NCI-H510A treated with DMSO at 0.1 percent for 48 hours (cell line): ENCODE data around the gene NLGN4Y.

Experiments used
- DNase-seq: peaks from one replicate; lab custom pipeline; 2025; lab: John Stamatoyannopoulos, UW

The NLGN4Y gene

DNA sequence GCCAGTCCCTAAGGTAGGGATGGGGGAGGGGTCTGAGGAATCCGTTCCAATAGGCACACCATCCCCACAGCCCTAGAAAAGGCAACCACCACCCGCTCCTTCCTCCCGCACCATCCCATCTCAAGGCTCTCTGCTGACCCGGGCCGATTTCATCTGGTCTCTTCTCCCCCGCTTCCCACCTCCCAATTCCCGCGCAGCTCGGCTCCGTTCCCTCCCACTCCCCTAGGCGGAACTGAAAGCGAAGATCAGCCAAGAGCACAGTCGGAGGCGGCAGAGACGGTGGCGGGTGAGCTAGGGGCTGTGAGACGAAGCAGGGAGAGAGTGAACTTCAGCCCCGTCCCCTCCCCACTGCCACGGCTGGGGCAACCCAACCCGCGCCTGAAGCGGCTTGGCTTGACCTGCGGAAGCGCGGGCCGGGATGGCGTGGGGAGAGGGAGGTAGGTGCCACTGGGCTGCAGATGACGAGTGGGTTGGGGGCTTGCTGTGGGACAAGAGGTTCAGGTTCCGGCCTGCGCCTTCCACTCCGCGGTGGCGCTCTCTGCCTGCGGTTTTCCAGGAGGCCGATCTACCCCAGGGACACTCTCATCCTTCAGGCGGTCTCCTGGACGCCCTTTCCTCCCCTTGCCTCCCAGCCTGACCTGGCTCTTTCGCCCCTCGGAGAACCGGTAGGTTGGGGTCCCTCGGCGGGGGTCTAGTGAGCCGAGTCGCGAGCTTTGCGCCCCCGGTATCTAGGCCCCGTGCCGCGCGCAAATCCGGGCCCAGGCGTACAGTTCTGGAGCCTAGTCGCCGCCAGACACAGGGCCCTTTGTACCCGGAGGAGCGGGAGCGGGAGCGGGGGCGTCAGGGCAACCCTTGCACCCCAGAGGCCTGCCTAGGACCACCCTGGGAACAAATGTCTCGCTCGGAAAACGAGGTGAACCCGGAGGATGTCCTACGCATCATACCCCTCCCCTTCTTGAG lies at the start of gene NLGN4Y:
Gene NLGN4Y, plus strand, starts transcription at position 258 of the 960 bp plus-strand sequence. CDS start 97,591 bp downstream, outside the sequence.
- no peak for DNase-seq

DNA sequence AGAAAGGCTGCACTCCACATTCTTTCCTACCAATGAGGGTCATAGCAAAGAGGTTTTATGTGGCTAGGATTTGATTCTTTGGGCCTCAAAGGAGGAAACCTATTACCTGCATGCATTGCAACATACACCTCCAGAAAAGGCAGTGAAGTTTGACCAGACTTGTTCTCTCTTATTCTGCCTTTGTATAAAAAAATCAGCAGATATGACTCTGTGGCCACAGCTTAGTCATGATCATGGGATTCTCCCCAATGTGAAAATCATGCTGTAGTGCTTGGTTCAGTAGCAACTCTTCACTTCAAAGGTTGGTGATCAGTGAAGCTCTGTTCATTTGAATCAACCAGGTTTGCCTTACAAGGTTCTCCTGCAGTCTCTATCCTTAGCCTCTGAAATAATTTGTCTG lies 38.4 kb upstream of the NLGN4Y start:
- DNase-seq = no peak

DNA sequence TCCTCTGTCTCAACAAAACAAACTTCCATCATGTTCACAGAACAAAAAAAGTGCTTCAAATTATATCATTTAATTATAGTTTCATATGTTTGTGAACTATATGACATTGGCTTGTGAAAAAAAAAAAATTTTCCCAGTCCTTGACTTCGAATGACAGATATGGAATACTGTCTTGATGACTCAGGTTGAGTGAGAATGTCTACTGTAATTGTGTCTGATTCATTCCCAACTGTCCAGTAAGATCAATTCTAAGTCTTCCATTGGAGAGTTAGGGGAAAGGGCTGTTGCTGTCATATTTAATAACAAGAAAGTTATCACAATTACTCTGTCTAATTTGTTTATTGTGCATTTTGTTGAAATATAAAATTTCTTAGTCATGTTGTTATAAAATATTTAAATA lies 34.1 kb upstream of the NLGN4Y start:
- no peak for DNase-seq

DNA sequence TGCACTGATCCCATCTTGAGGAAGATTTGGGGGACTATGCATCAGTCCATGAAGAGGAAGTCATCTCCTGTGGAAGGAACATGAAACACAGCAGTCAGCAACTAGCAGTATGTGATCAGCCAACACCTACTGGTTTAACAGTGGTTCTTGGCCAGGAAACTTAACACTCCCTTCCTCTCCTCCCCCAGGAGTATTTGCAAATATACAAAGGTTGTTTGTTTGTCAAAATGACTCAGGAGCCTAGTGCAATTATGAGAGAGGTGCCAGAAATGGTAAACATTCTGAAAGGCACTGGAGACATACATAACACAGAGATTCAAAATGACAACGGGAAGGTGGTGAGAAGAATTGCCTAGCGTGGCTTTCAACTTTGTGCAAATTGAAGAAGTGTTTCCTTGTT lies 26.3 kb upstream of the NLGN4Y start:
- DNase-seq = no peak

DNA sequence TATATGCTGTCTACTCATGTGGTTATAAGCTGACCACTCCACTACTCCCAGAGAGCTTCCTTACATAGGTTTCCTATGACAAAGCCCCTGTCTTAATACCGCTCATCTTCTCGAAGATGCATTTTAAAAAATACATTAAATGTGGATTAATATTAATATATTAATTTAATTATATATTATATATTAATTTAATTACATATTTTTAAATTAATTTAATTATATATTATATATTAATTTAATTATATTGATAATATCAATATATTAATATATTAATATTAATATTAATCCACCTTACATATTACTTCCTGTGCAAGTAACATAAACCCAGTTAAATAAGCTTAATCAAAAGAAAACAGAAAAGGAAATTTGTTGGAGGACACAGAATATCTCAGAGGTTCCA lies 19.7 kb upstream of the NLGN4Y start:
- DNase-seq = no peak

DNA sequence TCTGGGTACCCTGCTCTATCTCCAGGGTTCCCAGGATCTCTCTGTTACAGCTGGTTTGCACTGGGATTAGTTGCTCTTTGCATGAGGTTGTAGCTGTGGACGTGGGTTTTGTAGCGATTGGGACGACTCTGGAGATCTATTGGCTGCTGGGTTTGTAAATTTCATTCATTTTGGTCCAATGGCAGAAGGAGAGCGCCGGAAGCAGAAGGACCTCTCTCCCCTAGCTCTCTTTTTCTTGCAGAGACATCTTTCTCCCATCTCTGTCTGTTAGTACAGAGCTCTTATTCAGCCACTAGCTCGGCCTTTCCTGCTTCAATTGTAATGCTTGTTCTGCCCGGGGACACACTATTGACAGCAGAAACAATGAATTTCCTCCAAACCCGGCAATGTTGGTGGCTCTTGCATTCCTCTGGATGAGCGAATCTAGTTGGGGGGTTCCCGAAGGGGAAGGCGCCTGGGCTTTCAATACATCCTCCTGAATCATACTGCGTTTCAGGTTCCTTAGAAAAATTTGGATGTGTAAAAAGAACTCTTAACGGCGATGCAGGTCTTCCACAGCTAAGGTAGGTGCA lies 1.9 kb upstream of the NLGN4Y start:
- DNase-seq = no peak

DNA sequence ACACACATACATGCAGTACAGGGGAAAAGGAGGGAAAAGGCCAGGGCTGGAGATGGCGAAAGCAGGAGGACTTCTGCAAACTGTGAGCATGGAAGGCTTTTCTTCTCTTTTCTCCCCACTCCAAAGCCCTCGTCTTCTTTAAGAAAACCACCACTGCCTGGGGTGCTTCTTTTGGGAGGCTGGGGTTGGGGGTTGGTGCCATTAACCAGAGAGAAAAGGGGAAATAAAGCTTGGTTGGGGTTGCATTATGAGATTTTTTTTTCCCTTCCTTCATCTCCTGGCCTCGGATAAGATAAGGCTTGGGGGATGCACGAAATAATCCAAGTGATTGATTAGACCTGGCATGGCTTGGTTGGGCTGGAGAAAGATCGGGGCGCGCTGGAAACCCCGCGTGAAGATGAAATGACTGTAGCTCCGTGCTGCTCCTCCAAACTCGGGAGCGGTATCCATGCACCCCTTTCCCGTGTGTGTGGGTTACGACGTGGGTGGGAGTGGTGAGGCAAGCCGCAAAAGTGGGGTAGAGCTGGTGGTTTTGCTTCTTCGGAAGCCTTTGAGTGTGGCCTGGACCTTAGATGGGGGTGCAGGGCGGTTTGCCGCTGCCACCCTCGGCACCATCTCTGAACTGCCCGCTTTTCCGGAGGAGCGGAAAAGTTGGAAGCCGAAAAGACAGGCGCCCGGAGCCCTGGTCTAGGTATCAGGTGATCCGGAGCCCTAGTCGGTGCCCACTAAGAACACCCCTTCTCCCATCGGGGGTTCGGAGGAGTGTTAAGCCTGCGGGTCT lies 648 bp upstream of the NLGN4Y start:
- no peak for DNase-seq

DNA sequence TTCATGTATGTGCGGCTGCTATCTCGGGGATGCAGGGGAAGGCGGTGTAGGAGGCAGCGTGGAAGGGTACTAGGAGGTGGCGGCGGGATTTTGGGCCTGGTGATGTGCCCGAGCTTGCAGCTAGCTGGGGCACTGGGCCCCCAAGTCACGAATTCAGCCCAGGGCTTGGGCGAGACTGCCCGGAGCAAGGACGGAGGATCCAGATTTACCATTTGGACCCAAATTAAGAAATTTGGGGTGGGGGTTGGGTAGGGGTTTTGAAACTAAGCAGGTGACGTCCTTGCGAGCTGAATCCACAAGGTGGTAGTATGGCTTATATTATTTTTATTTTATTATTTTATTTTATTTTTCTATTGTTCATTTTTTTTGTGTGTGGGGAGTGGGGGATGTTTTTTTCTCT lies 986 bp downstream of the NLGN4Y start:
- DNase-seq = no peak

DNA sequence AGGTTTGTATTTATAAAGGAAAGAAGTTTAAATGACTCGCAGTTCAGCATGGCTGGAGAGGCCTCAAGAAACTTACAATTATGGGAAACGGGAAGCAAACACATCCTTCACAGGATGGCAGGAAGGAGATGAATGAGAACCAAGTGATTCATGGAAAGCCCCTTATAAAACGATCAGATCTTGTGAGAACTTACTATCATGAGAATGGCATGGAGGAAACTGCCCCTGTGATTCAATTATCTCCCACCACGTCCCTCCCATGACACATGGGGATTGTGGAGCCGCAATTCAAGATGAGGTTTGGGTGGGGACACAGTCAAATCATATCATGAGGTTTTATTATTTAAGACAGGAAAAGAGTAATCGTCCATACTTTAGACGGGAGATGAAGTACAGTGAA lies 4.0 kb downstream of the NLGN4Y start:
- no peak for DNase-seq

DNA sequence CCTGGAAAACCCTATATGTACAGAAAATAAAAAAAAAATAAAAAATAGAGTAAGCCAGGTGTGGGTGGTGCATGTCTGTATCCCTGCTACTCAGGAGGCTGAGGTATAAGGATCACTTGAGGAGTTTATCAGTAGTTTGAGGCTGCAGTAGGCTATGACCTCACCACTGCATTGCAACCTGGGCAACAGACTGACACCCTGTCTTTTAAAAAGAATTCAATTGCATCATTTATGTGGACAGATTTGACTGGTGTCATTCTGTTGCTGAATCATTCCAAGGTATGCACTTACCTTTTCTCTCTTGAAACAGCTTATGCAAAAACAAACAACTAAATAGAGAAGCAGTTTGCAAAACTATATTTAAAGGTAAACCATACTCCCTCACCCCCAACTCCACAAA lies 12.4 kb downstream of the NLGN4Y start:
- no peak for DNase-seq

DNA sequence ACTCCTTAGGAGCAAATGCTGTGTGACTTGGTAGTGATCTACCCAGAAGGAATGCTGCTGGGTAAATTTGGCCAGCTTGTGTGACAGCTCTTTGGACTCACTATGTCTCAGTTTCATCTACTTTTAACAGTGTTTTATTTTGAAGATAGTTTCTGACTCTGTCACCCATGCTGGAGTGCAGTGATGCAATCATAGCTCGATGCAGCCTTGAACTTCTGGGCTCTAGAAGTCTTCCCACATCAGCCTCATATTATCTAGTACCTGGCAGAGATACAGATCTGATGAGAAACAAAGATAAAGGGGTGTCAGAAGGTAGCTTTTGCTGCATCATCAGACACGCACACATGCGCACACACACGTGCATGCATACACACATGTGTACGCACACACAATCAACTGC lies 19.2 kb downstream of the NLGN4Y start:
- DNase-seq = no peak

DNA sequence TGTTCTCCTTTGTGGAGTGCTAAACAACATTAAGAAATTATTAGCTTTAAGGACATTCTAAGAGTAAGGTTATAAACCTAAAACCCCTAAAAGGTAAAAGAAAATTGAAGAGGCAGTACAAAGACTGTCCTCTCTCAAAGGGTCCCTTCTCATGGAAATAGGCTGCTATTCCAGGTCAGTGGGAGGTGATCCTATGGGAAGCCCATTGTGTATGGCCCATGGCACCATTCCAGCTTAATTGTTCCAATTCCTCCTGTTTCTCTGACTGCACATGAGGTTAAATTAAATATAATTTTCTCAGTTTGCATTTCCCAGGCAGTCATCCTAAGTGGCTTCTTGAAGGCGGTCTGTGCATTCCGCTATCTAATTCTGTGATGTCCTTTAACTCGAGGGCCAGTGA lies 57.0 kb downstream of the NLGN4Y start:
- no peak for DNase-seq

DNA sequence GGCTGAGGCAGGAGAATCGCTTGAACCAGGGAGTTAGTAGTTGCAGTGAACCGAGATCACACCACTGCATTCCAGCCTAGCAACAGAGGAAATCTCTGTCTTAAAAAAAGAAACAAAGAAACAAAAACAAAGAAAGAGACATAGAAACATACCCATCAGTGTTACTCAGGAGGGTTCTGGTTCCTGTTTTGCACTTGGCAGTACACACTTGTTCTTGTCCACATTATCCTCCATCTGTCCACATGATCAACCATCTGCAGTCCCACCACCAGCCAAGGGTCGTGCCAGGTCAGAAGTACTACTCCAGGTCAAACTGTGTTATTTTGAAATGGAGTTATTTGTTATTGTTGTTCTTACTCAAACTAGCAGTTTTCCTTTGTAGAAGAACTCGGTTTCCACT lies 62.4 kb downstream of the NLGN4Y start:
- no peak for DNase-seq

DNA sequence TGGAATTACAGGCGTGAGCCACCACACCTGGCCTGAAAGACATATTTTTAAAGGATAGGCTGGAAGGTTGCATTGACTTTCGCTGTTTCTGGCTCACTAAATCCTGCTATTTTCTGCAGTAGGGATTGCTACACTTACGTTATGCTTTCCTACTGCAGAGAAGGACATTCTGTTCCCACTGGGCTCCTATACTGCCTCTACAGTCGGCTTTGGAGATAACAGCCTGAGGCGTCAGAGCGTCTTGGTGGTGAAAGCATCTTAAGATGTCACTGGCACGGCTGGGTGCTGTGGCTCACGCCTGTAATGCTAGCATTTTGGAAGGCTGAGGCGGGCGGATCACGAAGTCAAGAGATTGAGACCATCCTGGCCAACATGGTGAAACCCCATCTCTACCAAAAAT lies 77.0 kb downstream of the NLGN4Y start:
- no peak for DNase-seq

DNA sequence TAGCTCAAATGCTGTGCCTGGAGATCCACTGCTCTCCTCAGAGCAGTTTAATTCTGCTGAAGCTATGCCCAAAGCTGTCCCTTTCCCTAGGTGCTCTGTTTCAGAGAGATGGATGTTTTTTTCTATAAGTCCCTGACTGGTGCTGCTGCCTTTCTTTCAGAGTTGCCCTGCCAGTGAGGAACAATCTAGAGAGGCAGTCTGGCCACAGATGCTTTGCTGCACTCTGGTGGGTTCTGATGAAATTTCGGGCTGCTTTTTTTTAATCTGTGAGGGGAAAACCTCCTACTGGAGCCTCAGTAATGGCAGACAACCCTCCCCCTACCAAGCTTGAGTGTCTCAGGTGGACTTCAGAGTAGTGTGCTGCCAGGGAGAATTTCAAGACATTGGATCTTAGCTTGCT lies 93.3 kb downstream of the NLGN4Y start:
- DNase-seq = no peak

DNA sequence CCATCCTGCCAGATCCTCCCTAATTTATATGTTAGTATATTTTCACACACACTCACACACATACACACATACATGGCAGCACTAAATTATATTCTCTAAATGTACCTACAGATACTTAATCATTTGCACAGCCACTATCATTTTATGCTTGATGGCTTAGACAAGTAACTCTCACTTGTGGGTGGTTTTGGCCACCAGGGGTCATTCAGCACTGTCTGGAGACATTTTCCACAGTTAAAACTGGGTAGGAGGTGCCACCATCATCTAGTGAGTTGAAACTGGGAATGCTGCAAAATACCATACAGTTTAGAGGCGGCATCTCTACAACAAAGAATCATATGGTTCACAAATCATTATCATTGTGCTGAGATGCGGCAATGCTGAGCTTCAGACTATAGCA lies 94.2 kb downstream of the NLGN4Y start:
- no peak for DNase-seq

DNA sequence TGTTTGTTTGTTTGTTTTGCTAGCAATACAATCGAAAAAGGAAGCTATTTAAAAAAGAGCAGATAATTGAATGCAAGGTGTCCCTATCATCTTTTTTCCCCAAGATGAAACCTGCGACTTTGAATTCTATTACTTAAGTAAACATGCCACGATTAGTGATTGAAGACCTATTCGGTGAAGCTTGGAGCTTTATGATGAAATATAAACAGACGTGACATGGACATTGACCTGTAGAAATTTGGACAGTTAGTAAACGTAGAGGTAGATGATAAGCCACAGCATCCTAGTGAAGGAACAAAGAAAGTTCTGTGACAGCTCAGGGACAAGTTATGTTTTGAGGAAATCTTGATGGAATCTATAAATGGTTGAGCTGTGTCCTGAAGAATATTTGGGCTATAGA lies 103.9 kb downstream of the NLGN4Y start:
- no peak for DNase-seq

DNA sequence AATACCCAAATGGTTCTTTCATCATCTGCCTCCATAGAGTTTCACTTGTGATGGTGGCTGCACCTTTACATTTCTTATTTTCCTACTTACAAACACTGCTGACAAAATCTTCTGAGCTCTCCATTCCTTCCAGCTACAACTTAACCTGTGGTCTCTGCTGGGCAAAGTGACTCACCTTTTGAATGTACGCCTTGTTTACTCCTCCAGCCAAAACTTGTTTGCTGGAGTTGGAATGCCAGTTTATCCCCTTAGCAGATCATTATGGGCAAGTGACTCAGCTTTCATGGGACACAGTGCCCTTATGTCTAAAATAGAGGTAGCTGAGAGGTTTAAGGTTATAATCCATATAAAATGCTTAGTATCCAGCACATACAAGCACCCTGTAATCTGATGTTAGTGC lies 107.3 kb downstream of the NLGN4Y start:
- DNase-seq = no peak

DNA sequence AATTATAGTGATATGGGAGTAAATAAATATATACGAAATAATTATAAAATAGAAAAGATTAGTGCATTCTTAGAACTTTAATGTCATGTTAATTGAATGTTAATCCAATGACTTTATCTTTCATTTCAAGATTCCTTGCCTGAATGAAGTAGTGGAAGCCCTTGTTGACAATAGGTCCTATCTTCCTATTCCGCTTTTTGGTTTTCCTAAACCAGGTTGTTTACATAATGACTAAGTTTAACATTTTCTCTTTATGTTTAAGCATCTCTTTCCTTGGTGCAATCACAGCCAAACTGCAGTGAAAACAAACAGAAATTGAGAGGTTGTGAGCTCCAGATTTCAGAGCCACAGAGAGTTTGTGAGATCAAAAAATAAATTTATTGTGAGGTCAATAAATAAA lies 109.4 kb downstream of the NLGN4Y start:
- DNase-seq = no peak

DNA sequence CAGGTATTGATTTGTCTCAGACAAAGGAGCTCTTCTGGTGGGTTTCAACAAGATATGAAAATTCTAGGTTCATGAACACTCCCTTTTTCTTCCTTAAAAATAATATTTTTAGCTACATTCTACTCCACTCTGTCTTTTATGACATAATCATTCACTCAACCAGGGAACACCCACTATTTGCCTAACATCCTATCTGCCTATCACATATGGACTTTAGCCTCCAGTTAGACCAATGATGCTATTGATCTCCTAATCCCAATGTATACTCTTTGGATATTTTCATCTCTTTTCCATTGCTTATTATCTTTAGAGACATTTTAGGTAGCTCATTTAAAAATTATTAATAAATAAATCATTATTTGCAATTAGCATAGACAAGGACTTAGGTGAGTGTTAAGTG lies 110.6 kb downstream of the NLGN4Y start:
- DNase-seq = no peak

DNA sequence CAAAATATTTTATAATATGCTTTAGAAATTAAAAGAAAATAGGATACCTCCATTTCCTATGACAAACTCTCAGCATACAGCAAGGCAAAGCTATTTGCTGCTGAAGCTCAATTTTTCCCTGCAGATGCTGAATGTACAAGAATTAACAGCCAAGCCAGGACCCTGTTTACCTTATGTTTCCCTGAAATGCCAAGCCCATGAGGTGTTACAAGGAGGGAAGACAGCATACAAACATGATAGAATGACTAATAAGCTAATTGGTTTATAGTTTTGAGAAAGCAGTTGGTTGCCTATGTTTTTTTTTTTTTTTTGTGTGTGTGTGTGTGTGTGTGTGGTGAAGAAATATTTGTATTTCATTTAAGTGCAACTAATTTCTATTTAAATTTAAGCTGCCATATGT lies 113.2 kb downstream of the NLGN4Y start:
- no peak for DNase-seq

DNA sequence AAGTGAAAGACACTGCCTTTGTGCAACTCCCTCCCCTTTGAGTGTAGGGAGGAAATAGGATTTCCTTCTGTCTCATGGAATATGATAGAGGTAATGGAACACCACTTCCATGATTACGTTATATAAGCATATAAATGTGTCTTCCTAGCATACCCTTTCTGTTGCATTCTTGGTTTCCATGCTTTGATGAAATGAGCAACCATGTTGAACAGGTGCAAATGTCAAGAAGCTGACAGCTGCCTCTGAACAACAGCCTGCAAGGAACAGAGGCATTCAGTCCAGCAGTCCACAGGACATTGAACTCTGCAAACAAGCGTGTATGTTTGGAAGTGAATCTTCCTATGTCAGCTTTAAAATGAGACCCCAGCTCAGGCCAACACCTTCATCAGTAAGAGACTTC lies 117.5 kb downstream of the NLGN4Y start:
- DNase-seq = no peak
